Stimulated activated CD4-positive, alpha-beta T cell treated with anti-CD3 and anti-CD28 coated beads, Interleukin-1b, Interleukin-23, amount 100 ng/mL, for 1 hour (primary cell): Measurements from ENCODE around the gene BPIFB2.

Experiments used
- DNase-seq, 2 donors: peaks; one replicate each; pipeline ENCODE4 v3.0.0-alpha.2; 2020; ENCODE audit warnings: low read depth in 2 of 2

BPIFB2 gene

DNA sequence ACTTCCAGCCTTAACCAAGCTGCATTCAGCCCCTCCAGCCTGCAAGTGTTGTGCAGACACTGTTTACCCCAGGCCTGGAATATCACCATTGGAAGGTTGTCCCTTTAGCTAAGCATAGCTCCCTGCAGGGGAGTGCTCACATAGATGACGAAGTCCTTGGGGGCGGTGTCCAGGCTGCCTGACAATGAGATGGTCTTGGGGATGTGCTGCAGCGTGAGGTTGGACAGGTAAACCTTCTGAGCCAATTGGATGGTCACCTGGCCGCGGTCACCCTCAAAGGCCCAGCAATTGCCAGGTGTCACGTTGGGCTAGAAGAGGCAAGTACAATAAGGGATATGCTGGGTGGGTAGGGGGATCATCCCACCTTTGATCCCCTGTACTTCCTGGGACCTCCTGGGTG is 21.9 kb upstream of the BPIFB2 start:
- DNase-seq = no peak

DNA sequence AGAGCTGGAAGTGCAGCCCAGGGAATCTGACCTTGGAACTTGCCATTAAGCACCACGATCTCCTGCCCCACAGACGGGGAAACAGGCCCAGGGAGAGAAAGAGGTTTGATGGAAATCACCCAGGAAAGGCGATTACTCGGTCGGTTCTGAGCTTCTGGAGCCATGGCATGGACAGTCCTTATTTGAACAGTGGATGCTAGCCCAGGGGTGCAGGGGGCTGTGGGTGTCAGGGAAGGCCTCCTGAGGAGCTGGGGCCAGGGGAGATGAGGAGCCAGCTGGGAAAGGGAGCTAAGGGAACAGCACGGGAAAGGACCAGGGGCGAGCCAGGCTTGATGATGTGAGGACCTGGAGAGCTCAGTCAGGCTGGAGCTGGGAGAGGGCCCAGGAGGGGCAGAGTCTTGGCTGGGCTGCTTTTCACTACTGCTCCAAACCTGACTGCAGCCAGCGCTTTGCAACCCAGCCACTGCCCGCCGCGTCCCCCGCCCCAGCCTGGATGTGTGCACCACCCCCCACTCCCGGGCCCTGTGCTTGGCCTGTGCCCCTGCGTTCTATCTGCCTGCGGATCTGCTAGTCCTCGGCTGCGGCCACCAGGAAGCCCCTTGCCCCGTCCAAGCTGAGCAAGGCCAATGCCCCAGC is 21.1 kb upstream of the BPIFB2 start:
- no peak for DNase-seq

DNA sequence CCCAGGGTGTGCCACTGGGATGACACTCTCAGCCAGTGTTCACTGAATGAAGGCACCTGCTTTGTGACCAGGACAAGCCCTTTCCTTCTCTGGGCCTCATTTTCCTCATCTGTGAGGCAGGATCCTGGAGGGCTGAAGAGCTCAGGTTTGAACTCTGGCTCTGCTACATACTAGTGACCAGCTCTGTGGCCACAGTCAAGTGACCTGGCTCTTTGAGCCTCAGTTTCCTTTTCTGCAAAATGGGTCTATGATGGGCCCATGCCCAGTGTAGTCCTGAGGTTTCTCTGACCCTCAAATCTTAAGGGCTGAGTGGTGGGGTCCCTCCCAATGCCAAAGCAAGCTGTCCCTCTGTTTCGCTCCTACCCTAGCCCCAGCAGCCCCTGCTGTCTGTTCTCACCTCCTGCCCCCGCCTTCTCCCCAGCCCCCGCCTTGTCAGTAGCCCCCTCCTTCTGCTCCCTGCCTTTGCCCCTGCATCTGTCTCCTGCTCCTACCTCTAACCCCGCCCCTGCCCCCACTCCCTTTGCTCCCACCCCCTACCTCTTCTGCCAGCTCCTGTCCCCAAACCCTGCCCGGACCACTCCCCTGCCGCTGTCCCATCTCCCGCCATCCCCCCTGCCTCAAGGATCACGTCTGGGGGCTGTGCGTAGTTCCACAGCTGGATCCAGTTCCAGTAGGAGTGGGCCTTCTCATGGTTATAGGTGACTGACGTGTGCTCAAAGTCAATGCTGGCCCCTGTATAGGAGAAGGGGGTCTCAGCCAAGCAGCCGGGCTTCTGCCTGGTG is 20.3 kb upstream of the BPIFB2 start:
- DNase-seq = no peak

DNA sequence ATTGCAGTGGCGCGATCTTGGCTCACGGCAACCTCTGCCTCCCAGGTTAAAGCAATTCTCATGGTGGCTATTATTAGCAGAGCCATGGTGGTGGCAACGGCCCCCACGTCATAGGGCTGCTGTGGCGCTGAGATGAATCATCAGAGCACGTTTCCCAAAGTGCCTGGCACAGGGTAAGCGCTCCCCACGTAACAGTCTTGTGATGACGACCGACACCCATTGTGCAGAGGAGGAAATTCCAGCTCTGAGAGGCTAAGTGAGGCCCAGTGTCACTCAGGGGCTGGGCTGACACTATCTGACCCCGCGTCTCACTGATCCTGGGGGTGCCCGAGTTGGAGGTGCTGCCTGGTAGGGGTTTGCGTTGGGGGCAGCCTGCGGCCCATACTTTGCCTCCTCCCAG is 19.5 kb upstream of the BPIFB2 start:
- no peak for DNase-seq

DNA sequence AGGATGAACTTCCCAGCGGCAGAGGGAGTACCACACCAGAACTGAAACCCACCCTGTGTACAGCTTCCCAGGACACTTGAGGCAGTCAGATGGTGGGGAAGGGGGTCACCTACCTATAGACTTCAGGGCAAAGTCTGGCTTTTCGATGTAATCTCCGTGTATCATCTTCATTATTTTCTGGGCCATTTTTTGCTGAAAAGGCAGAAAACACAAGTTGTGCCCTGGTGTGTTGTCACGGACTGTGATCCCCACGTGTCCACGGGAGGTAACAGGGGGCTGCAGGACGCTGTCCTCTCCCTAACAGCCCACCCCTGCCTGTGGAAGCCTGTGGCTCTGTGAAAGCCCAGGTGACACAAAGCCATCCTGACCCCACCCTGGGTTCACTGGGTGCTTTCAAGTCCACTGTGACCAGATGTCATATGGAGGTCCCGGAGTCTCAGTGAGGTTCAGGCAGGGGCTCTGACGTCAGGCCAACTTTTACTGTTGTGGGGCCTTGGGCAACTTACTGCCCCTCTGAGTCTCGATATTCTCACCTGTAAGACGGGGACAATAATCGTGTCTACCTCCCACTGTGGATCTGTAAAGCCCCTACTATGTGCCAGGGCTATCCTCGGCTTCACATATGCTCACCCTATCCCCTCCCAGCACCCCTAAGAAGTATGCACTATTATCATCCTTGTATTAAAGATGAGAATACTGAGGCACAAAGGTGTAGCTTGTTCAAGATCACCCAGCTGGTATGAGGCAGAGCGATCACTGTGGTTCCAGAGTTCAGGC is 17.8 kb upstream of the BPIFB2 start:
- no peak for DNase-seq

DNA sequence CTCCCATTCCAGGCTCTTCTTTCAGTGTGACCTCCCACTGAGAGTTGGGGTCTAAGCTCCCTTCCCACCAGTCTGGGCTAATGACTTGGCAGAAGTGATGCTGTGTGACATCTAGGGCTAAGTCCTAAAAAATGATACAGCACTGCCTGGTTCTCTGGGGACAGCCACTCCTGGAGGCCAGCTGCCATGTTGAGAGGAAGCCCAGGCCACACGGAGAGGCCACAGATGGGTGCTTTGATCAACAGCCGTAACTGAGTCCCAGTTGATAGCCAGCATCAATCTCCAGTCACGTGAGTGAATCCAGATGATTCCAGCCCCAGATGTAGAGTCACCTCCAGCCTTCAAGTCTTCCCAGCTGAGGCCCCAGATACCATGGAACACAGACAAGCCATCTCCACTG is 17.1 kb upstream of the BPIFB2 start:
- no peak for DNase-seq

DNA sequence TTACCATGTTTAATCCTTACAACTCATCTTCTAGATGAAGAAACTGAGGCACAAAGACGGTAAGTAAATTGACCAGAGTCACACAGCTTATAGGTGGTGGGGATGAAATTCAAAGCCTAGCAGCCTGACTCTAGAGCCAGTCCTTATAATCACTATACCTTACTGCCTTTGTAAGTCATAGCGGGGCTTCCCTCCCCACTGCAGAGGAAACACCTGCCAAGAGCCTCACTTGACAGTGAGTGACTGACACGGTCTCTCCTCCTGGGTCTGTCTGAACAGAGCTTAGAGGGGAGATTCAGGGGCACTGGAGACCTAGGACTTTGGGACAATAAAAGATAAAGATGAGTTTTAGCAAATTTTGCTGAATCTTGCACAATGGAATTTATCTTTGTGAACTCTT is 16.1 kb upstream of the BPIFB2 start:
- no peak for DNase-seq

DNA sequence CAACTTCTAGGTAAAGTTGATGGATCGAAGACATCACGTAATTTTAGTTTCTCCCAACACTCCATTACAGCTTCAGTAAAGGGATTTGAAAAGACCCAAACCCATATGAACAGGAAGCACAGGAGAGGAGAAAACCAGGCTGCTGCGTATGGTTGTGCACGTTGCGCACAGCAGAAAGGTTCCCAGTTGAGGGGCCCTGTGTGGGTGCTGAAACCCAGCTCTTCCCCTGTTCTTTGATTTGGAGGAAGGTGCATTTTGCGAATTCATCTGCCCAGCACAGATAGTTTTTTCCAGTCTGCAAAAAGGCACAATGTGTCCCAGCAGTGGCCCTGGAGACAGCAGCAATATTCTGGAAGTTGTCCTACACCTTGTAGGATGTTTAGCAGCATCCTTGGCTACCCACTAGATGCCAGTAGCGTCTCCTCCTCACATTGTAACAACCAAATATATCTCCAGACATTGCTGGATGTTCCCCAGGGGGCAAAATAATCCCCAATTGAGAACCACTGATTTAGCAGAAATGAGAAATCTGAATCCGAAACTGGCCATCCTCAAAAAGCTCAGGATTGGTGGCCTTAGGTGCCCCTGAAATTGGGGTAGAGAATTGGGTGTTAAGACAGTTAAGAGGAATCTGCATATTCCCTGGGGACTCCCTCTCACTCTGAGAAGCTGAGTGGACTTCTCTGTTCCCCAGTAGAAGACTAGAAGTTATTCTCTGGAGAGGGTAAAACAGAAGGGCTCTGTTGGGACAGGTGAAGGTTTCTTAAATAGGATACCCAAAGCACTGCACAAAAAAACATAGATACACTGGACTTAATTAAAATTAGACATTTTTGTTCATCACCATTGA is 15.5 kb upstream of the BPIFB2 start:
- no peak for DNase-seq

DNA sequence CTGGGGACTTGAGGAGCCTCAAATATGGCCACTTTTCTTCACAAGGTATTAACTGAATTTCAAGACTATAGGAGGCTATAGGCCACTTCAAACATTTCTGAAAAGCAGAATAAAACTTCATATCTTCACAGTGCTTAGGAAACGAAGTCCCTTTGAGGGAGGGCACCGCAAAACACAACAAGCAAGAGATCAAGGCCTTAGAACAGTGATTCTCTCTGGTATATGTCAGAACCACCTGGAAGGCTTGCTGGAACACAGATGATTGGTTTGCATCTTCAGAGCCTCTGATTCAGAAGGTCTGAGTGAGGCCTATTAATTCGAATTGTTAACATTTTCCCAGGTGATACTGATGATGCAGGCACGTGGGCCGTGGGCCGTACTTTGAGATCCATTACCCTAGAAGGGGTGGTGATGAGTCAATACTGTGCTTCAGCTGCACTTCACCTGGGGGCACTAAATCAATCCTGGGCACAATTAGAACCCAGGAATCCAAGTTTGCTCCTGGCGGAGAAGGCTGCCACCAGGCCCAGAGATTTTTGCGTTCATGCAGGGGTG is 13.9 kb upstream of the BPIFB2 start:
- no peak for DNase-seq

DNA sequence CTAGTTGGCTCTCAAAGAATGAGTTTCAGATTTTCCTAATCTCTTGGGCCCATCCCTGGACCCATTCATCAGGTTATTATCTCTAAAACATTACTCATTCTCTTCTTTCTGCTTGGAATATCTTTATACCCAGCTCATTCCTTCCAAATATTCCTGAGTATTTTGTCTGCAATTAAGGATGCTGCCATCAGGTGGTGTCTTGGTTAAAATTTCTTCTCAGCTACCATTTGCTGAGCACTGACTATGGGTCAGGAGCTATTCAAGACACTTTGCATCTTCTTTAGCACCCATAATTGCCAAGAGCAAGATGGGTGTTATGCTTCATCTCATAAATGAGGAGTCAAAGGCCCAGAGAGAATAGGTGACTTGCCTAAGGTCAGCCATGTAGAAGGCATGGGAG is 11.7 kb upstream of the BPIFB2 start:
- no peak for DNase-seq

DNA sequence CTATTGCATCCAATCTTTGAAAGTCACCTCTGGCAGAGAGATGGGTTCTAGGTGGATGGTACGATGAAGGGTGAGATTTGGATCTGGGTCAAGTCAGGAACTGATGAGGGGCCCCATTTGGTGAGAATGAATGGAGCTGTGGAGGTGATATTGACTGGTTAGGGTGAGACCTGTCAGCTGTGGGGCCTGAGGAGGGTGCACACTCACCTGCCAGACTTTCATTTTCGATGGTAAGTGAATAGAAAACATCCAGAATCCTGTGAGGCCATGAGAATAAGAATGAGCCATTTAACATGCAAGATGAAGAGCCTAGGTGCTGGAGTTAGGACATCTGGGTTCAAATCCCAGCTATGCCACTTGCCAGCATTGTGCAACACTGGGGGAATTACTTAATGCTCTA is 10.1 kb upstream of the BPIFB2 start:
- DNase-seq = no peak

DNA sequence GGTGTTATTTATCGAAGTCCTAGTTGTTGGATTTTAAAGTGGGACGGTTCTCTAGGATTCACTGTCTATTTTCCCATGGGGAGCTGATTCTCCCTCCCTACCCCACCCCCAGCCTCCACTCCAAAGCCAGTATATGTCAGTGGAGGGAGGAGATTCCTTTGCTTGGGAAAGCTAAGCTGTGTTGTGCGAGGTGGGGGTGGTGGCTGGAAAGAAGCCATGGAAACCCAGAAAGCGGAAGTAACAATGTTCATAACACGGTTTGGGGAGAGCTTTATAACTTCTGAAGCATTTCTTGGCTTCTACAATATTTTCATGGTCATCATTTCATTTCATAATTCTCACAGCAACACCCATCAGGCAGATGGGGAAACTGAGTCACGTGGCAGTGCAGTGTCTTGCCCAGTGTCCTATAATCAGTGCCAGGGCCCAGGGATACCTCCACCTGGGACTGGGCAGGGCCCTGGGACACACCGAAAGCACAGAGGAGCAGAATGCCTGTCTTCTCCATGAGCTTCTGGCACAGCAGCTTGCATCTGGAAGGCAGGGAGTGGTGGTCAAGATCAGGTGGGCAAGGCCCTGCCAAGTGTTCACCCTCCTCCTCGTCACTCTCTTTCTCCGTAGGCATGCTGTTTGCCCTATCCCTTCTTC is 7.8 kb upstream of the BPIFB2 start:
- DNase-seq = no peak

DNA sequence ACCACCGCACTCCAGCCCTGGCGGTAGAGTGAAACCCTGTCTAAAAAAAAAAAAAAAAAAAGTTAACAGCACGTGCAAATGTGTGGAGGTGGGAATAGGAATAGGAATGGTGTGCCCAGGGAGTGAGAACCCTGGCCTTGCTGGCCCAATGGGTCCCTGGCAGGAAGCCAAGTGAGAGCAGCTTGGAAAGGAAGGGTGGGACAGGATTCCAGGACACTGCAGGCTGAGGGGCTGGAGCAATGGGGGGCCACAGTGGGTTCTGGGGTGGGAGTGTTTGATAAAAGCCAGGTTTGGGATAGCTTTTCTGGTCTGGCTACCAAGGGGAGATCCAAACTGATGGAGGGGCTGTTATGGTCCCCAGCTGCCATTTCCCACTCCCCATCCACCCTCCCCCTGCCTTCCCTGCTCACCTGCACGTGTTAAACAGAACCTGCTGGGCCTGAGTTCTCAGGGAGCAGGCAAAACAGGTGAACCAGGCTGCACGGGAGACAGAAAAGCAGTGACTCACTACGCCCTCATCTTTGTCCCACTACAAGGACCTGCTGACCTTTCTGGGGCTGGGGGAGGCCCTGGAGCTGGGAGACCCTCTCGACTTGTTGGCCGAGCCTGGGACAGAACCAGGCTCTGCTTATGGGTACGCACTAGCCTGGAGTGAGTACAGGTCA is 6.6 kb upstream of the BPIFB2 start:
- no peak for DNase-seq

DNA sequence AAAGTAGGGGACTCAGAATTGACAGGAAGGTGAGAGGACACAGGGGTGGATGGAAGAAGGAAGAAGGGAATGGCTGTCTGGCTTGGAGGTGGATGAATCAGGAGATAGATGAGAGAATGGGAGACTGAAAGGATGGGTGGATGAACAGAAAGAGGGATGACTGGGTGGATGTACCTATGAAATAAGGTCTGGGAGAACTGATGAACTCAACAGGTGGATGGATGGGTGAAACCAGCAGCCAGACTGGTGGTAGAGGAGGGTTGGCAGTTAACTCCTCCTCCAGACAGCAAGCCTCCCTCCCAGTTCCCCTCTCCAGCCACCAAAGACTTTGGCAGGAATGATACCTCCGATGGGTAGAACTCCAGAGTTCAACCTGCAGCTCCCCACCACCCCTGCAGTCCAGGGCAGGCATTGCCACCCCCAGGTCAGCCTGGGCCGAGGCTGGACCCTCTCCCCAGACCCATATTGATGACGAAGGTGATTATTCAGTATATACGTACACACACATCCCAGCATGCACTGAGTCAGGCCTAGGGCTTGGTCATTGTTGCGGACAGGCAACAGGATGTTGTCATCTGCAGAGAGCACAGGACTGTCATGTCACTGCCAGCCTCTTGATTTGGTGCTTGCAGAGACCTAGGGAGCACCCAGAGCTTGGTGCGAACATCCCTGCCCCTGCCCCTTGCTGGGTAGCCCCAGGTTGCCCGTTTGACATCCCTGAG is 5.3 kb upstream of the BPIFB2 start:
- DNase-seq = no peak

DNA sequence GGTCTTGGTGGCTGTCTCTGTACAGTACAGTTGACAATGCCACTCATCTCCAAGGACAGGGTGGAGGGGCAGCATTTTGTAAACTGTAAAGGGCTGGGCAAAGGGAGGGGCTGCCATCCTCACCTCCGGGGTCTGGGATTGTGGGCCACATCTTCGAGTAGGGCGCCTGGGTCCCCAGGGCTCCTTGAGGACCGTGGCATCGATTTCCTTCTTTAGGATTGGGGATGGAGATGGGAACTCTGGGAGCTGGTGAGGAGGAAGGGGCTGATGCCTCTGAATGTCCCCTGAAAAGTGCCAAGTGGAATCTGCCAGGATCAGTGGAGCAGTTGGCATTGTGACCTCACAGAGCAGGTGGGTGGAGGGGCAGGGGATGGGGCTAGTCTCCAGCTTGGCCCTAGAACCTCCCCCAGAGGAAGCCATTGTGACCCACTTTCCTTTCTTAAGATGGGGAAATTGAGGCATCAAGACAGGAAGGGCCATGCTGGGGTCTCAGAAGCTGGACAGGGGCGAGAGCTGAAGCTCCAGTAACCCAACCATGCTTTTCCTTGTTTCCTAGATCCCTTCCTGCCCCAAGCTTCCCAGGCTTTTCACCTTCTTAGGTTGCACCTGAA is 3.3 kb upstream of the BPIFB2 start, which contains the start of gene SUN5:
SUN5 (minus strand) TSS at position 293 of the 611 bp plus-strand sequence; CDS start at position 200, 93 bp downstream.
- no peak for DNase-seq

DNA sequence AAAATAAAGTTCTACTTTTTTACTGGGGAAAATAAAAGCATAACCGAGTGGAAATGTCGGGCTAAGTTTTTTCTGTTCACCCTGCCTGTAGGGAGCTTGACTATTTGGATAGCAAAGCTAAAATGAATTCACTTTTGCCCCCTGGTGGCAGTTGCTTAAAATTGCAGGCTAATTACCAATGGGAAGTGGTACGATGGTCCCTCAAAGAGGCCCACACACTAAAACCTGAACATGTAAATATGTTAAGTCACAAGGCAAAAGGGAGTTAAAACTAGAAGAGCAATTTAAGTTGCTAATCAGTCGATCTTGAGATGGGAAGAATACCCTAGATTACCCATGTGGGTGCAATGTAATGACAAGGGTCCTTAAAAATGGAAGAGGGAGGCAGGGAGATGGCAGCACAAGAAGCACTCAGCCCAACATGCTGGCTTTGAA is 2.4 kb upstream of the BPIFB2 start:
- DNase-seq = no peak

DNA sequence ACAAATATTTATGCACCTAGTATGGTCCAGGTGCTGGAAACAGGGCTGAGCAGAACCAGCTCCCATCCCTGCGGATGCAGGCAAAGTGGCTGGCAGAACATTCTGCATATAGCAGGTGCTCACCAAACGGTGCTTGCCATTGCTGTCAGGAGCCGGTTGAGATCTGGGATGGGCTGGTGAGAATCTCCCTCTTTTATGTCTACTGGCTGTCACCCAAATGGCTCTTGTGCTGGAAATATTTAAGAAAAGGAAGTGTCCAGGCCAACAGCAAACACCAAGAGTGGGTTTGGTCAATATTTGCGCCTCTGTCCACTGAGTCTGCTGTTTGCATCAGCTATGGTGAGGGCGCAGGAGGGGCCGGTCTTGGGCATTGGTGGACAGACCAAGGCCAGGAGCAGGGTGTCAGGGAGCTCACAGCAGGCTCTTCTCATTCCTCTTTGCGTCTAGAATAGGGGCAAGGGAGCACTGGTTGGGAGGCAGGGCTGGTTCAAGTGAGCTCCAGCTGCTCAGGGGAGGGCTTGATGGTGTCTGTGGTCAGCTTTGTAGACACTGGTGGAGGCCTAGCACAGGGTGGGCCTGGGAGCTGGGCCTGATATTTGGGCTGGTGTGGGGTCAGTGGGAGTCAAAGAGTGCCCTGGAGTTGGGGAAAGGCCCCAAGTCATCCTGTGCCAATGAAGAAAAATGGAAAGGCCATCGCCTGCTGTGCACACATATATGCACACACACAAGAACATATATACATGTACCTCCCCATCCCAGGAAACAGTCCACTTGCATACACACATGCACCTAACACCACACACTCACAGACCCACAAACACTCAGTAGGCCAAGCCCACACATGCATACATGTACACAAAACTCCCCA is 1.4 kb upstream of the BPIFB2 start:
- no peak for DNase-seq

DNA sequence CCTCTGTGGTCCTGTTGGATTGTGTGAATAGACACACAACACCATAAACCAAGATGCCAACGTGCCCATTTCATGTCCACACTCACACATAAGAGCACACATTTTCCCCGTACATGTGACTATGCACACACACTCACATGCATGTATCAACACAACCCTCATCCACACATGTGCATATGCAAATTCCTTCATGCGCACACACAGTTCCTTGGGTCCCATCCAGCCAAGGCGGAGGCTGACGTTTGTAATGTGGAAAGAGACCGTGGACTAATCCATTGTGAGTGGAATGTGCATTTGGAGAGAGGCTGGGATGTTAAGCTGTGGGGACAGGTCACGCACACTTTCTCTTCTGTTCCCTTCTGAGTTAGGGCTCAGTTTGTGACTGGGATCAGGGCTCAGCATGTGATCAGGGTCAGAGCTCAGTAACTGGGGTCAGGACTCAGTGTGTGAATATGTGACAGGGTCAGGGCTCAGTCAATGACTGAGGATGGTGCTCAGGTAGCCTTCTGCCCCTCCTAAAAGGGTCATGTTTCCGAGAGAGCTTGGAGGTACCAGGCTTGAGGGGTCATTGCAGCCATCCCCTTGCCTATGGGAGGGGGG is 628 bp upstream of the BPIFB2 start:
- no peak for DNase-seq
